LNCaP clone FGC (cell line): Measurements from ENCODE around the gene NCOA4.
"Not testable (repeated sequence)": the region's sequence is repeated elsewhere in the genome, so short reads cannot be mapped to it uniquely, and the experiment has no call there.

Experiments
- DNase-seq: peaks from one replicate; pipeline ENCODE4 v3.0.0-alpha.2; 2011; ENCODE audit warnings: low read depth
- H3K4me3 ChIP-seq: 2 replicates; pipeline ENCODE4 v1.5.1; 2011; ENCODE audit warnings: mild to moderate bottlenecking, low read depth, low read length, control low read depth

The NCOA4 gene

GRCh38 chr10:45972106-45972812, 58.2 kb downstream of the NCOA4 start, which contains the start of gene TIMM23:
TSS of gene TIMM23 (plus strand) at chr10:45972489. CDS start at chr10:45972625, 136 bp downstream.
- H3K4me3 ChIP-seq = peak within 1 kb of the TSS; percentile 79
- DNase-seq = peak; percentile 63

- DNase-seq = not testable (repeated sequence)
- peak overlapping the region; percentile 79 for H3K4me3 ChIP-seq
Measured at GRCh38 chr10:45971742-45972105, 58.7 kb downstream of the NCOA4 start.

GRCh38 chr10:45971019-45971418, 59.4 kb downstream of the NCOA4 start:
- peak overlapping the region; percentile 79 for H3K4me3 ChIP-seq
- DNase-seq = not testable (repeated sequence)

GRCh38 chr10:45962686-45963452, 67.6 kb downstream of the NCOA4 start:
- not testable (repeated sequence) for DNase-seq, H3K4me3 ChIP-seq

- not testable (repeated sequence) for H3K4me3 ChIP-seq, DNase-seq
Measured at GRCh38 chr10:45957928-45958327, 72.5 kb downstream of the NCOA4 start.

GRCh38 chr10:45956634-45957033, 73.8 kb downstream of the NCOA4 start:
- DNase-seq, H3K4me3 ChIP-seq: not testable (repeated sequence)
